ENCODE measurements around the gene SPNS2. TPM values are rescaled to one million over a fixed set of nuclear protein-coding genes. Genes with fewer than 3 reads are reported as not detected.

The SPNS2 gene
- polyA plus RNA-seq, 3 donors, result 0.23 to 0.33 TPM; not detected in 1

DNA sequence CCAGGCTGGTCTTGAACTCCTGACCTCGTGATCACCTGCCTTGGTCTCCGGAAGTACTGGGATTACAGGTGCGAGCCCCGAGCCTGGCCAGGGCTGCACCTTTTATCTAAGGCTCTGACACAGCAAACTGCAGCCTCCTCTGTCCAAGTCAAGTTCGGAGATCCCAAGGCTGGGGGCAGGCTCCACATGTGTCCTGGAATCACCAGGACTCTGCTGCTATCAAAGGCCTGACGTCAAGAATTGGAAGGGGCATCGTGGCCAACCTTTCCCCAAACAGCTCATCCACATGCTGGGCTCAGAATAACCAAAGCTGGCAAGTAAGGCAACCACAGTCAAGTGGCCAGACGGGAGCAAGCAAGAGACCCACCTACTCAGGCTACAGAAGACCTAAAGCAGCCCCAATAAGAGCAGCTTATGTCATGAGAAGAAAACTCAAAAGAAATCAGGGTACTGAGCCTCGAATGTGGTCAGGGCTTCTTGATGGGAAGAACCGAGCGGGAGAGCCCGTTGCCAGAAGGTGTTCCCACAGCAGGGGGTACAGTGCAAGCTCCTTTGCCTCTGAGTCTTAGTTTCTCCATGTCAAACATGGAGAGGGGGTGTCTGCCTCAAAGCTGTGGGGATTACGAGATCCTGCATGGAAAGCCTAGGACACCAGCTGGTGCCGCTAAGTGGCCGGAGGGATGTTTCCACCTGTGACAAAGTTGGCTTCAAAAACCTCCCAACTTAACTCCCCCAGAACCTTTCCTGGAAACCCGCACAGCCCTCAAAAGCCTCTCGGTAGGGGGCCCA is 48.6 kb downstream of the SPNS2 start:
- peaks cover 0 to 6% (median 3%) of the 10 kb centered on the region in 3 donors for H3K27me3 Mint-ChIP-seq (ENCODE audit: low read depth in 3 of 3)
- Histone ChIP-seq H3K79me2 (ENCODE audit: insufficient read depth, low read length) (no peaks in the 10 kb centered on the region), H3K27ac (ENCODE audit: low read depth in 1 of 2, low read length in 2 of 2) (no peak overlapping the region), H3K36me3 (replicated peaks in 1 of 2; ENCODE audit: control insufficient read depth in 1 of 2, insufficient read depth in 2 of 2, low read length in 2 of 2) (peaks cover 77 to 93% of the 10 kb centered on the region in 2 donors), H3K27me3 (ENCODE audit: control insufficient read depth in 2 of 2, insufficient read depth in 2 of 2, low read length in 2 of 2) (no peaks in the 10 kb centered on the region), H3K4me2 (replicated peaks; ENCODE audit: extremely low read depth, low read length, poor library complexity, severe bottlenecking) (no peak overlapping the region), H3K4me3 (replicated peaks in 1 of 3; ENCODE audit: low read depth in 2 of 3, low read length in 3 of 3) (no peak overlapping the region), H3K9ac (ENCODE audit: insufficient read depth, low read length, poor library complexity, severe bottlenecking) (no peak overlapping the region), H3K4me1 (ENCODE audit: control insufficient read depth in 1 of 2, insufficient read depth in 2 of 2, low read length in 2 of 2) (no peaks in the 10 kb centered on the region), H3K9me3 (replicated peaks in 1 of 2; ENCODE audit: control insufficient read depth in 1 of 2, insufficient read depth in 1 of 2, low read length in 2 of 2) (no peaks in the 10 kb centered on the region), H4K20me1 (ENCODE audit: insufficient read depth, low read length) (no peaks in the 10 kb centered on the region), H2AFZ (ENCODE audit: insufficient read depth, low read depth, low read length, poor library complexity, severe bottlenecking) (no peak overlapping the region)
- H3K9me3 Mint-ChIP-seq, result no peaks in the 10 kb centered on the region
- H3K4me3 Mint-ChIP-seq, result no peak overlapping the region
- TF ChIP-seq, protein P1, sequence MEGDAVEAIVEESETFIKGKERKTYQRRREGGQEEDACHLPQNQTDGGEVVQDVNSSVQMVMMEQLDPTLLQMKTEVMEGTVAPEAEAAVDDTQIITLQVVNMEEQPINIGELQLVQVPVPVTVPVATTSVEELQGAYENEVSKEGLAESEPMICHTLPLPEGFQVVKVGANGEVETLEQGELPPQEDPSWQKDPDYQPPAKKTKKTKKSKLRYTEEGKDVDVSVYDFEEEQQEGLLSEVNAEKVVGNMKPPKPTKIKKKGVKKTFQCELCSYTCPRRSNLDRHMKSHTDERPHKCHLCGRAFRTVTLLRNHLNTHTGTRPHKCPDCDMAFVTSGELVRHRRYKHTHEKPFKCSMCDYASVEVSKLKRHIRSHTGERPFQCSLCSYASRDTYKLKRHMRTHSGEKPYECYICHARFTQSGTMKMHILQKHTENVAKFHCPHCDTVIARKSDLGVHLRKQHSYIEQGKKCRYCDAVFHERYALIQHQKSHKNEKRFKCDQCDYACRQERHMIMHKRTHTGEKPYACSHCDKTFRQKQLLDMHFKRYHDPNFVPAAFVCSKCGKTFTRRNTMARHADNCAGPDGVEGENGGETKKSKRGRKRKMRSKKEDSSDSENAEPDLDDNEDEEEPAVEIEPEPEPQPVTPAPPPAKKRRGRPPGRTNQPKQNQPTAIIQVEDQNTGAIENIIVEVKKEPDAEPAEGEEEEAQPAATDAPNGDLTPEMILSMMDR (IDR thresholded peaks at IDR 0.05), result no peak
- H3K36me3 Mint-ChIP-seq, result peaks cover 61 to 97% of the 10 kb centered on the region in 2 donors
- H3K27ac Mint-ChIP-seq, result no peak overlapping the region
- DNase-seq, result no peak
- WGBS (ENCODE audit: insufficient coverage), result 94% methylated on average over 13 of the region's 17 CpGs
- no peaks in the 10 kb centered on the region for H3K4me1 Mint-ChIP-seq
- intact Hi-C loops (cut with micrococcal nuclease), result no loop called here

DNA sequence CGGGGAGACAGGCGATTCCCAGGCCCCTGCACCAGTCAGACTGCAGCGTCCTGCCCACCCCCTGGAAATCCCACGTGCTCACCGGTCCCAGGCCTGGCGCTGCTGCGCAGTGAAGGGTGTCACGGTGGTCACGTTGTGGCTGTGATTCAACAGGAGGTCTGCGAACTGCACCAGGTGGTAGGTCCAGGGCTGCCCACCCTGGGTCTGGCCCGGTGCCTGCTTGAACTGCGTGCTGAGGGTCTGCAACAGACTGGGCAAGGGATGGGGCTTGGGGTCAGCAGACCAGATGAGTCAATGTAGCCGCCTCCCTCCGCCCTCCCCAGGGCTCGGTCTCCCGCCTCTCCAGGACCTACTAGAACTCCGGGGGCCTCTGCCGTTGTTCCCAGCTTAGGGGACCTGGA is 49.4 kb downstream of the SPNS2 start:
- no peaks in the 10 kb centered on the region for H3K4me1 Mint-ChIP-seq
- H3K27ac Mint-ChIP-seq, result peak overlapping the region in 1 of 7 donors; percentile 40
- Histone ChIP-seq H3K79me2 (ENCODE audit: insufficient read depth, low read length) (no peaks in the 10 kb centered on the region), H3K4me2 (replicated peaks; ENCODE audit: extremely low read depth, low read length, poor library complexity, severe bottlenecking) (no peak overlapping the region), H4K20me1 (ENCODE audit: insufficient read depth, low read length) (no peaks in the 10 kb centered on the region), H3K4me3 (replicated peaks in 1 of 3; ENCODE audit: low read depth in 2 of 3, low read length in 3 of 3) (no peak overlapping the region), H3K36me3 (replicated peaks in 1 of 2; ENCODE audit: control insufficient read depth in 1 of 2, insufficient read depth in 2 of 2, low read length in 2 of 2) (peaks cover 74 to 93% of the 10 kb centered on the region in 2 donors), H3K9me3 (replicated peaks in 1 of 2; ENCODE audit: control insufficient read depth in 1 of 2, insufficient read depth in 1 of 2, low read length in 2 of 2) (no peaks in the 10 kb centered on the region), H3K4me1 (ENCODE audit: control insufficient read depth in 1 of 2, insufficient read depth in 2 of 2, low read length in 2 of 2) (no peaks in the 10 kb centered on the region), H3K9ac (ENCODE audit: insufficient read depth, low read length, poor library complexity, severe bottlenecking) (no peak overlapping the region), H3K27me3 (ENCODE audit: control insufficient read depth in 2 of 2, insufficient read depth in 2 of 2, low read length in 2 of 2) (no peaks in the 10 kb centered on the region), H2AFZ (ENCODE audit: insufficient read depth, low read depth, low read length, poor library complexity, severe bottlenecking) (no peak overlapping the region), H3K27ac (ENCODE audit: low read depth in 1 of 2, low read length in 2 of 2) (no peak overlapping the region)
- TF ChIP-seq, protein P1 (IDR thresholded peaks at IDR 0.05), result no peak
- intact Hi-C loops (cut with micrococcal nuclease), result no loop called here
- peaks cover 0 to 6% (median 3%) of the 10 kb centered on the region in 3 donors for H3K27me3 Mint-ChIP-seq (ENCODE audit: low read depth in 3 of 3)
- no peak for DNase-seq
- H3K36me3 Mint-ChIP-seq, result peaks cover 60 to 97% of the 10 kb centered on the region in 2 donors
- 97% methylated on average over 18 of the region's 18 CpGs for WGBS (ENCODE audit: insufficient coverage)
- no peaks in the 10 kb centered on the region for H3K9me3 Mint-ChIP-seq
- no peak overlapping the region for H3K4me3 Mint-ChIP-seq
